Measurements from ENCODE around the gene RHEB.

Gene RHEB

DNA sequence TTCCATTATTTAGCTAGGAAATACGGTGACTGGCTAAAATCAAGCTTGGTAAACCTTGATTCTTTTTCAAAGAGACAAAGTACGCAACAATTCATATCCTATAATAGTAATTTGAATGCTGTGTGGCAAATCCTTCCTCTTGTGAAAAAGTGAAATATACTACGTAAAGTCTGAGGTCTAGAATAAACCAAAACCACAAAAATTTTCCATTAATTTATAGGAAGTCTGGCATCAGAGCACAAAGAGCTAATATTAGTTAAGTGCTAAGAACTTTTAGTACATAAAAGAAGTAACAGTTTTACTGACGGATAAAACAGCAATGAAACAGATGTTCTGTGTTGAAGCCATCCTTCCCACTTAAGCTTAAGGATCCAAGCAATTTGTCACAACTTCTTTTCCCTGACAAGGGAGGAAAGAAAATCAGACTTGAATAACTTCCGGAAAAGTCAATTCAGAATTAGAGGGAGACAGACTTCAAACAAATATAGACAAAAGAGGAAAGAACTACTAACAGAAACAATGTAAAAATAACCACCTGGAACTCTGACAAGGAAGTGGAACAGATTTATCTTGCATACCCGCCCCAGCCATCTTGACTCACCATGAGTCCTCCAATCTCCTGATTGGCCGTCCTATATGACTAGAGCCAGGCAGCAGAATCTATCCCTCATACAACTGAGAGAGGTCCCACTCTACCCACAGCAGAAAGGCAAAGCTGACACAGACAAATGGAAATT lies 34.6 kb downstream of the RHEB start:
- no peak for TF ChIP-seq ZNF274 (IDR thresholded peaks at IDR 0.05; ENCODE audit: low read depth, low read length)
- H3K4me3 ChIP-seq (ENCODE audit: low read length) = peak overlapping the region; percentile 18; the same call in 1 of the 2 replicates

- no peak overlapping the region for H3K4me3 ChIP-seq (ENCODE audit: low read length)
- no peak for TF ChIP-seq ZNF274 (IDR thresholded peaks at IDR 0.05; ENCODE audit: low read depth, low read length)
These were observed 36.0 kb downstream of the RHEB start for GRCh38 chr7:151483711-151483983.

- H3K4me3 ChIP-seq (ENCODE audit: low read length) = no peak overlapping the region
- no peak for TF ChIP-seq ZNF274 (IDR thresholded peaks at IDR 0.05; ENCODE audit: low read depth, low read length)
These were observed 36.6 kb downstream of the RHEB start for GRCh38 chr7:151482883-151483710.

GRCh38 chr7:151481650-151482505 lies 37.8 kb downstream of the RHEB start:
- H3K4me3 ChIP-seq (ENCODE audit: low read length) = no peak overlapping the region
- TF ChIP-seq ZNF274 (IDR thresholded peaks at IDR 0.05; ENCODE audit: low read depth, low read length) = no peak

GRCh38 chr7:151477867-151478266 lies 41.8 kb downstream of the RHEB start:
- H3K4me3 ChIP-seq (ENCODE audit: low read length) = no peak overlapping the region
- no peak for TF ChIP-seq ZNF274 (IDR thresholded peaks at IDR 0.05; ENCODE audit: low read depth, low read length)

DNA sequence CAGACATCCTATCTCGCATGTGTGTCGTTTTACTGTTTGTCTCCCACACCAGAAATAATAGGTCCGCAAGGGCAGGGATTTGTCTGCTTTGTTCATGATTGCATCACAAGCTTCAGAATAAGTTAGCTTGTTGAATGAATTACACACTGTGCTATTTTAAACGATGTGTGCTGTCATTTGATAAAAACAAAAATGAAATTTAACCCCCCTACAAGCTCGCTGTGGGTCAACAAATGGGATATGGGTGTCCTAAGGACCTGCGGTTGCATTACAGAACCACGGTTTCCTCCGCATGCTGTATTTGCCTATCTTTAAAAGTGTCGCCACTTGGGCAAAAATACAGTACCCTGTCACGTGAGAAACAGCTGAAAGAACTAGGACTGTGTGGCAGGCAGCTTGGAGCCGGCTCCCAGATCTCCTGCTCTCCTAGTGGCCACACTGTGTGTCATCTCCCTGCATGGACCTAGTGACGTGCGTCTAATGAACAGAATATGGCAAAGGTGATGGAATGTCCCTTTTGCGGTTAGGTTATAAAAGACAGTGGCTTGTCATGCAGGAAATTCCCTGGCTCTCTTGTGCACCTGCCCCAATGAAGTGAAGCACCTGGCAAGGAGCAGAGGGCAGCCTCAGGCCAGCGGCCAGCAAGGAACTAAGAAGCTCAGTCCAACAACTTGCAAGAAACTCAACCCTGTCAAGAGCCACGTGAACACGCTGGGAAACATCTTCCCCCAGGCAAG lies 46.9 kb downstream of the RHEB start:
- no peak overlapping the region; the same call in 1 of the 2 replicates for H3K4me3 ChIP-seq (ENCODE audit: low read length)
- no peak for TF ChIP-seq ZNF274 (IDR thresholded peaks at IDR 0.05; ENCODE audit: low read depth, low read length)

GRCh38 chr7:151470711-151471110 lies 49.0 kb downstream of the RHEB start:
- H3K4me3 ChIP-seq (ENCODE audit: low read length) = no peak overlapping the region; the same call in 1 of the 2 replicates
- TF ChIP-seq ZNF274 (IDR thresholded peaks at IDR 0.05; ENCODE audit: low read depth, low read length) = no peak

DNA sequence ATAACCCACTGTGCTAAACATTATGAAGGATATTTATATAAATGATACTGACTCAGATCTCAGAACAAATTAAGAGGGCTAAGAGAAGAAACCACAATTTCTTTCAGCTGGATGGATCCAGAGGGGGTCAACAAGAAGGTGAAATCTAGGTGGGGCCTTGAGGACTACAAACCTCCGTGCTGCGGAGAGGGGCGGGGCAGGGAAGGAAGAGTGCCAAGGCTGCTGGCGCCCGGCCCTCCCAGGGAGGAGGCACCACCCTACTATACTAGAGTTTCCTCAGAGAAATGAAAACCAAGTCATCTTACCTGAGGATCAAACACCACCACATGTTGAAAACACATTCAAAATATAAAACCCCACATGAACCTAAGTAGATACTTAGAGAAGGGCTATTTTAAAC lies 50.4 kb downstream of the RHEB start:
- H3K4me3 ChIP-seq (ENCODE audit: low read length) = no peak overlapping the region
- no peak for TF ChIP-seq ZNF274 (IDR thresholded peaks at IDR 0.05; ENCODE audit: low read depth, low read length)

- TF ChIP-seq ZNF274 (IDR thresholded peaks at IDR 0.05; ENCODE audit: low read depth, low read length) = no peak
- H3K4me3 ChIP-seq (ENCODE audit: low read length) = no peak overlapping the region
These were observed 51.3 kb downstream of the RHEB start for GRCh38 chr7:151468217-151469018.

DNA sequence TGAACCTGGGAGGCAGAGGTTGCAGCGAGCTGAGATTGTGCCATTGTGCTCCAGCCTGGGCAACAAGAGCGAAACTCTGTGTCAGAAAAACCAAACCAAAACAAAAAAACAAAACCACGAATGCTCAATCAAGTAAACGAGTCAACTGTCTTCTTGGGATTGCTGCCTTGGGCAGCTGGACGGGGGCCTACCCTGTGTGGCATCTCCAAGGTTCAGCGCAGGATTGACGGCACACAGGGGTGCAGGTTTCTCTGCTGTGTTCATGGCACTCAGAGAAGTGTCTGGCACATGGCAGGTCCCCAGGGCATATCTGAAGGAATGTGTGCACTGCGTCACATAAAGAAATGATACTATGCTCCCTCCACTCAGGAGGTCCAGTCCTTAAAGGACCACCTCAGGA lies 54.5 kb downstream of the RHEB start:
- no peak overlapping the region for H3K4me3 ChIP-seq (ENCODE audit: low read length)
- TF ChIP-seq ZNF274 (IDR thresholded peaks at IDR 0.05; ENCODE audit: low read depth, low read length) = no peak

DNA sequence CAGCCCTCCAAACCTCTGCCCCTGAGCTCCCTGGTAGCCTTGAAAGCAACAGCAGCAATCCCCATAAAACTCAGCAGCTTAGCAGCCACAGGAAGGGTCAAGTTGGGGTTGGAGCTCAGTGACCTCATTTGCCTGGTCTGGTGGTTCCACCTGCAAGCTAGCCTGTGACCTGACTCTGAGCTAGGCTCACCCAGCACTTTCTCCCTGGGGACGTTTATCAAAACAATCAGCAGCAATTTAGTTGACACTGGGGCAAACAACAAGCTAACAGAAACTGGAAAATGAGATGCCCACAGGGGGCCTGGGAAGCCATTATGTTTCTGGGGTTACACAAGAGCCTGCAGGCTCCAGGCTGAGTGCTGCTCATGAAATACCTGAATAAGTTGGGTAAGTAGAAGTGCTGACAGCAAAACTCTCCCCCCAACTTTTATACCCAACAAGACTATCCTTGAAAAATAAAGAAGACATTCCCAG lies 57.4 kb downstream of the RHEB start:
- H3K4me3 ChIP-seq (ENCODE audit: low read length) = no peak overlapping the region
- TF ChIP-seq ZNF274 (IDR thresholded peaks at IDR 0.05; ENCODE audit: low read depth, low read length) = no peak

GRCh38 chr7:151461942-151462230 lies 57.8 kb downstream of the RHEB start:
- no peak for TF ChIP-seq ZNF274 (IDR thresholded peaks at IDR 0.05; ENCODE audit: low read depth, low read length)
- no peak overlapping the region for H3K4me3 ChIP-seq (ENCODE audit: low read length)
